Keratinocyte (primary cell): ENCODE data around the gene ERICH2. TPM values are rescaled to one million over a fixed set of nuclear protein-coding genes. Genes with fewer than 3 reads are reported as not detected.

Experiments
- DNase-seq: peaks from one replicate; pipeline ENCODE4 v3.0.0-alpha.2; 2011; ENCODE audit warnings: low read depth, missing footprints, low spot score
- FAIRE-seq: peaks from 2 replicates; lab custom pipeline; 2011; peaks lifted over from hg19 to GRCh38; lab: Jason Lieb, UNC
- H2AFZ ChIP-seq: 2 replicates; pipeline ENCODE4 v1.6.0; 2012; ENCODE audit warnings: low read length, control low read depth, inconsistent platforms; ENCODE audit not compliant: control insufficient read depth
- H3K27ac ChIP-seq: 2 replicates; pipeline ENCODE4 v1.5.1; 2011; ENCODE audit warnings: low read length; ENCODE audit not compliant: control insufficient read depth, insufficient read depth
- H3K27me3 ChIP-seq: 3 replicates; pipeline ENCODE4 v1.6.0; 2011; ENCODE audit warnings: low read length; ENCODE audit not compliant: control insufficient read depth, insufficient read depth; ENCODE audit errors: extremely low read depth
- H3K36me3 ChIP-seq, 2 experiments: 2 replicates in 1 of 2; 3 replicates in 1 of 2; pipeline ENCODE4 v1.5.1; 2011; ENCODE audit warnings: low read length in 2 of 2, mild to moderate bottlenecking in 1 of 2; ENCODE audit not compliant: control insufficient read depth in 2 of 2, insufficient read depth in 2 of 2; ENCODE audit errors: extremely low read depth in 1 of 2
- H3K4me1 ChIP-seq: 3 replicates; pipeline ENCODE4 v1.5.1; 2011; ENCODE audit warnings: low read length; ENCODE audit not compliant: control insufficient read depth, insufficient read depth; ENCODE audit errors: extremely low read depth
- H3K4me2 ChIP-seq: 3 replicates; pipeline ENCODE4 v1.6.0; 2011; ENCODE audit warnings: low read depth, low read length; ENCODE audit not compliant: control insufficient read depth, insufficient read depth; ENCODE audit errors: extremely low read depth
- H3K4me3 ChIP-seq, 3 experiments: fragments of 200-600 bp in 1 of 3; sonication (generic) in 1 of 3; 2 replicates in 2 of 3; 3 replicates in 1 of 3; pipeline ENCODE4 v1.5.1; 2011 to 2016; ENCODE audit warnings: low read length in 3 of 3, mild to moderate bottlenecking in 3 of 3, control low read depth in 2 of 3, inconsistent platforms in 1 of 3, low read depth in 1 of 3, mixed read lengths in 1 of 3, mixed run types in 1 of 3, moderate library complexity in 1 of 3; ENCODE audit not compliant: control insufficient read depth in 2 of 3, insufficient read depth in 2 of 3; ENCODE audit errors: extremely low read depth in 1 of 3
- H3K79me2 ChIP-seq: 2 replicates; pipeline ENCODE4 v1.6.0; 2012; ENCODE audit warnings: low read length; ENCODE audit not compliant: control insufficient read depth, insufficient read depth
- H3K9ac ChIP-seq: 3 replicates; pipeline ENCODE4 v1.6.0; 2011; ENCODE audit warnings: low read length; ENCODE audit not compliant: control insufficient read depth, insufficient read depth; ENCODE audit errors: extremely low read depth
- H3K9me1 ChIP-seq: 3 replicates; pipeline ENCODE4 v1.6.0; 2011; ENCODE audit warnings: low read length; ENCODE audit not compliant: control insufficient read depth, insufficient read depth; ENCODE audit errors: extremely low read depth
- H3K9me3 ChIP-seq: 2 replicates; pipeline ENCODE4 v1.5.1; 2012; ENCODE audit warnings: low read depth, low read length; ENCODE audit not compliant: control insufficient read depth
- H4K20me1 ChIP-seq: 3 replicates; pipeline ENCODE4 v1.6.0; 2011; ENCODE audit warnings: low read length; ENCODE audit not compliant: control insufficient read depth, insufficient read depth; ENCODE audit errors: extremely low read depth
- EZH2 ChIP-seq: IDR thresholded peaks from one replicate; pipeline ENCODE4 v1.6.1; 2012; ENCODE audit warnings: inconsistent platforms, mild to moderate bottlenecking, low read length, moderate library complexity
- dilution Hi-C: fragments of 300-500 bp; cut with MboI; formaldehyde crosslinking; loops from one replicate; pipeline ENCODE4 v1.7.0; 2020; ENCODE audit warnings: low sequenced_read_pairs; ENCODE audit not compliant: extremely low pct_ligation_motif_present
- polyA plus RNA-seq, 5 experiments: library from polyadenylated mRNA; depleted of rRNA in 3 of 5; stranded (reverse) in 3 of 5; stranded (forward) in 1 of 5; unstranded in 1 of 5; fragments of >200 nt; gene quantifications; 1 replicate in 1 of 5; 2 replicates in 3 of 5; 3 replicates in 1 of 5; pipeline versions ENCODE4 v1.2.1 to v1.2.3, GENCODE V29; 2011 to 2012; ENCODE audit warnings: missing spikeins in 2 of 5, low read depth in 1 of 5, low replicate concordance in 1 of 5
- TF ChIP-seq, protein P1 (sequence below), 3 experiments: IDR thresholded peaks in 1 of 3; conservative IDR thresholded peaks in 1 of 3; optimal IDR thresholded peaks in 1 of 3; 2 replicates in 2 of 3; 3 replicates in 1 of 3; pipeline versions ENCODE3 to v1.5.1; 2011; ENCODE audit warnings: low read length in 3 of 3, mild to moderate bottlenecking in 3 of 3, moderate library complexity in 2 of 3, control low read depth in 1 of 3, inconsistent platforms in 1 of 3; ENCODE audit not compliant: insufficient read depth in 2 of 3; ENCODE audit errors: extremely low read depth in 1 of 3

Gene ERICH2
- polyA plus RNA-seq, 1 donor (not counting 4 experiments of a cell fraction or from before 2014, with no cell fraction given) = 1.3 TPM

DNA sequence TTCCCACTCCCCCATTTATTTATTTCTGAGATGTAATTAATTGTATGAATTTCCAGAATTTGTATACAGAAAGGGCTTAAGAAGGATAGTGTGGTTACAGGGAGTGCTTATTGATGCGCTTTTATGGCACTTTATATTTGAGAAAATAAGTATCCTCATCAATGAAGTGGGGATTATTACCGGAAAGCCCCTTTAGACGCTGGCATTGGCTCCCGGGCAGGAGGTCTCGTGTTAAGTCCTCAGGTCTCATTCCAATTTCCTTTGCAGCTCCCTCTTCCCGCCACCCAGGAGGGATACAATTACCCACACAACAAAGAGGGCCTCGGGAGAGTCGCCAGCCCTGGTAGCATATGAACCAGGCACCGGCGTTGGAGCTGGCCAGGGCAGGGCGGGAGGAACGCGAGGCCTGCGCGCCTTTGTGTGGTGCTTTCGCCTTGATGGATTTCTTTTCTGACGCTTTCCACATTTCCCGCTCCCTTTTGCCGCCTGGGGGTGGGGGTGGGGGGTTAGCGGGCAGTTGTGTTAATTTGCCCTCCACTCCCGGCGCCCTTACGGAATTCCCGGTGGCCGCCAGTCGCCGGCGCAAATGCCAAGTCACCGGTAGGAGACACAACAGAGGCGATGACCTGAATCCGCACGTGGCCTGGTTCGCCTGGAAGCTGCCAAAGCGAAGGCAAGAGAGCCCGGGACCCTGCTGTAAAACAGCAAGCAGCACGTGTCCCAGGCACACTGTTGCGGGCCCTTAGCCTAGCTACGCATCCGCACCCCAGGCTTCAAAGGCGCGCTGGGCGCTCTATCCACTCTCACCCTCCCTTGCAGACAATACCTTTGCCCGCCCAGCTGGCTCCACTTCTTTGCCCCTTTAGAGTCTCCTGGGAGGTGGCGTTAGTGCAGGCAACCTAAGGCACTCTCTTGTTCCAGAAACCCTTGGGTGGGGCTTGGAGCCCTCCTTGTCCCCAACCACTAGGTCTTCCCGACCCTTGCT lies 49.8 kb downstream of the ERICH2 start:
- peaks cover 48% of the 10 kb centered on the region for H3K4me1 ChIP-seq
- H3K27ac ChIP-seq = no peak overlapping the region
- peaks cover 82% of the 10 kb centered on the region for H3K27me3 ChIP-seq
- dilution Hi-C loops = no loop called here
- no peaks in the 10 kb centered on the region for H3K36me3 ChIP-seq
- no peak overlapping the region for H2AFZ ChIP-seq
- no peaks in the 10 kb centered on the region for H3K9me3 ChIP-seq
- DNase-seq (no peak), FAIRE-seq (no peak)
- TF ChIP-seq, protein P1, sequence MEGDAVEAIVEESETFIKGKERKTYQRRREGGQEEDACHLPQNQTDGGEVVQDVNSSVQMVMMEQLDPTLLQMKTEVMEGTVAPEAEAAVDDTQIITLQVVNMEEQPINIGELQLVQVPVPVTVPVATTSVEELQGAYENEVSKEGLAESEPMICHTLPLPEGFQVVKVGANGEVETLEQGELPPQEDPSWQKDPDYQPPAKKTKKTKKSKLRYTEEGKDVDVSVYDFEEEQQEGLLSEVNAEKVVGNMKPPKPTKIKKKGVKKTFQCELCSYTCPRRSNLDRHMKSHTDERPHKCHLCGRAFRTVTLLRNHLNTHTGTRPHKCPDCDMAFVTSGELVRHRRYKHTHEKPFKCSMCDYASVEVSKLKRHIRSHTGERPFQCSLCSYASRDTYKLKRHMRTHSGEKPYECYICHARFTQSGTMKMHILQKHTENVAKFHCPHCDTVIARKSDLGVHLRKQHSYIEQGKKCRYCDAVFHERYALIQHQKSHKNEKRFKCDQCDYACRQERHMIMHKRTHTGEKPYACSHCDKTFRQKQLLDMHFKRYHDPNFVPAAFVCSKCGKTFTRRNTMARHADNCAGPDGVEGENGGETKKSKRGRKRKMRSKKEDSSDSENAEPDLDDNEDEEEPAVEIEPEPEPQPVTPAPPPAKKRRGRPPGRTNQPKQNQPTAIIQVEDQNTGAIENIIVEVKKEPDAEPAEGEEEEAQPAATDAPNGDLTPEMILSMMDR (optimal IDR thresholded peaks at IDR 0.05 in 1 of 3, IDR thresholded peaks at IDR 0.05 in 1 of 3, conservative IDR thresholded peaks at IDR 0.05 in 1 of 3; ENCODE audit: extremely low read depth in 1 of 3, insufficient read depth in 2 of 3, low read length in 3 of 3) = no peak
- peak; percentile 31 for TF ChIP-seq EZH2
- H4K20me1 ChIP-seq = no peaks in the 10 kb centered on the region
- H3K9me1 ChIP-seq = no peaks in the 10 kb centered on the region
- peak overlapping the region in 2 of 3 experiments; percentile 45 to 53 for H3K4me3 ChIP-seq
- H3K79me2 ChIP-seq = no peaks in the 10 kb centered on the region
- no peak overlapping the region for H3K9ac ChIP-seq
- peak overlapping the region; percentile 91 for H3K4me2 ChIP-seq

- peak overlapping the region in 2 of 3 experiments; percentile 45 to 53 for H3K4me3 ChIP-seq
- DNase-seq = no peak
- FAIRE-seq = no peak
- TF ChIP-seq EZH2 = no peak
- TF ChIP-seq, protein P1 (optimal IDR thresholded peaks at IDR 0.05 in 1 of 3, IDR thresholded peaks at IDR 0.05 in 1 of 3, conservative IDR thresholded peaks at IDR 0.05 in 1 of 3; ENCODE audit: extremely low read depth in 1 of 3, insufficient read depth in 2 of 3, low read length in 3 of 3) = no peak
- H3K27me3 ChIP-seq = peaks cover 80% of the 10 kb centered on the region
- peaks cover 42% of the 10 kb centered on the region for H3K4me1 ChIP-seq
- peak overlapping the region; percentile 91 for H3K4me2 ChIP-seq
- H3K9me3 ChIP-seq = no peaks in the 10 kb centered on the region
- H4K20me1 ChIP-seq = no peaks in the 10 kb centered on the region
- dilution Hi-C loops = no loop called here
- H3K9ac ChIP-seq = no peak overlapping the region
- no peak overlapping the region for H2AFZ ChIP-seq
- H3K79me2 ChIP-seq = no peaks in the 10 kb centered on the region
- no peaks in the 10 kb centered on the region for H3K9me1 ChIP-seq
- no peak overlapping the region for H3K27ac ChIP-seq
- H3K36me3 ChIP-seq = no peaks in the 10 kb centered on the region
These were observed 50.8 kb downstream of the ERICH2 start for GRCh38 chr2:170820757-170821530.
